HG03064 (cell line): Measurements from ENCODE around the gene ENGASE.

Experiments used
- ATAC-seq: cut with Tn5 transposase; IDR thresholded peaks from one replicate; pipeline ENCODE4 v1.9.1; 2021; ENCODE audit warnings: low read depth; ENCODE audit not compliant: unreplicated experiment

Gene ENGASE

GRCh38 chr17:79111097-79111496 lies 36.5 kb downstream of the ENGASE start:
- no peak for ATAC-seq

DNA sequence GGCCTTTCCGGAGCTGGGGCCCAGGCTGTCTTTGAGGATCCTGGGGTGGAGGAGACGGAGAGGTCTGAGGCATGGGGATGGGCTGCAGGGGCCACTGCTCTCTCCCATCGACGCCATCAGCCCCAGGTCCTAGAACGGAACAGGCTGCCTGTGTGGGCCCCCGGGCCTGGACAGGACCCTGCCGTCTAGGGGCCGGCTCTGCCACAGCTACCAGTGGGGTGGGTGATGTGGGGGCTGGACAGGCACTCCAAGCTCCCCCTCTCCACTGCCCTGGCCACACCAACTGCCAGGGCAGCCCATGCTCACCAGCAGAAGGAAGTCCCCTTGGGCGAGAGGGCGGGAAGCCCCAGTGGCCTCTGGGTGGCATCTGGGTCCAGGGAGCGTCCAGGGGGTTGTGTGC lies 37.8 kb downstream of the ENGASE start:
- ATAC-seq = no peak

DNA sequence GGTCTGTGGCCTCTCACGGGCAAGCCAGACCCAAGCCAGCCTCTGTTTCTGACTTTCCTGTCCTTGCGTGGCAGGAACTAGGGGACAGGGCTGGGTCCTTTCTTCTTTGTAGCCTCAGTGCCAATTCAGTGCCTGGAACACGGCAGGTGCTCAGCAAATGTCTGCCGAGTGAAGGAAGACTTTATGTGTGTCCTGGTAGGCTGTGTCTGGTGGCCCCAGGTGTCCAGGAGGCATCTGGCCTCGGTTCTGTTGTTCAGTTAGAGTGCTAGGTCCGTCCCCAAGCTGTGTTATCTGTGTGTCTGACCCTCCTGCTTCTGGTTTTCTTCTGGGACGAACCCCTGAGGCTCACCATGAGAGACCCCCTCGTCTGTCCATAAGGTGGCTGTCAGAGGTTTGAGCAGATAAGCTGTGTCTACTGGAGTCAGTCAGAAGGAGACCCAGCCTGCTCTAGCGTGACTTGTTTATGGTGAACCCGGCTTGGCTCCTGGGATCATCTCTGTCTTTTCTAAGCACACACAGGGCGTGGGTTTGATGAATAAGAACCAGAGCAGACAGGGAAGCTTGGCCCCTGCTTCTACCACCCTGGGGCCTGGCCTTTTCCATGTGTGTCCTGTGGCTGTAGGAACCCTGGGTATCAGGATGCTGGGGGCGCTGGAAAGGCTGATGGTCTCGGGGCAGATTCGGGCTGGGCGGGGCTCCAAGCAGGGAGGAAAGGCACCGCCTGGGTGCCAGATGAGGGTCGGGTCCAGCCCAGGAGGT lies 39.3 kb downstream of the ENGASE start:
- no peak for ATAC-seq

DNA sequence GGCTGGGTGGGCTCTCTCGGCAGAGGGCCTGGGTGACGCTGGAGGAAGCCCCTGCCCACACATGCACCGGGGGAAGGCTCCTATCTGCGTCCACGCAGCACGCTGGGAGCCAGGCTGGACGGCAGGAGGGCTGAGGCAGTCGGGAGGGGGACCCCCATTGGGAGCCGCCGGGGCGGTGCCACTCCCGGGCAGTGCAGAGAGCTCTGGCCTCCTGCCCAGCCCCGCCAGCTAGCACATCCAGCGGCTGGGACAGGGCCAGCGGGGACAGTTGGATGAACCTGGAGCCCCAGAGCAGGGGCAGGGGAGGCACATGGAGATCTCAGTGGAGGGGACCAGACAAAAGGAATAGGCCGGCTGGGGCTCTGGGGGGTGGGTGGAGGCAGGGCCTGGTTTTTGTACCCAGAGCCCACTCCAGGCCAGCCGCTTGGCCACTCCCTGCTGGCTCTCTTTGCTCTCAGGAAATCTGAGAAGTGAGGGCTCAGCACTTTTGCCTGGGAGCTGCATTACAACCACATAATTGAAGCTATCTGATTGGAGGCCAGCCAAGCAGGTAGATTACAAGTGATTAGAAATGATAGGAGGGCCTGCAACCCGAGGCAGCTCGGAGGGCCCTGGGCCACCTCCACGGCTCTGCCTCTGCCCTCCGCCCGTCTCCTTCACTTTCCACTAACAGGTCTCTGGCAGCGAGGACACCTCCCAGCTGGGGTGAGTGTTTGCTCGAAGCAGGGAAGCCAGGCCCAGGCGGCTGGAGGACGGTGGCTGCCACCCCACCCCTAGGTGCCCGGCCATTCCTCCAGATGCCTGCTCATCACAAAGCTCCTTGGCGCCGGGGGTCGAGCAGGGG lies 40.1 kb downstream of the ENGASE start:
- no peak for ATAC-seq

- ATAC-seq = no peak
Measured at GRCh38 chr17:79115487-79115886, 40.9 kb downstream of the ENGASE start.

GRCh38 chr17:79116575-79117368 lies 42.1 kb downstream of the ENGASE start:
- ATAC-seq = no peak

DNA sequence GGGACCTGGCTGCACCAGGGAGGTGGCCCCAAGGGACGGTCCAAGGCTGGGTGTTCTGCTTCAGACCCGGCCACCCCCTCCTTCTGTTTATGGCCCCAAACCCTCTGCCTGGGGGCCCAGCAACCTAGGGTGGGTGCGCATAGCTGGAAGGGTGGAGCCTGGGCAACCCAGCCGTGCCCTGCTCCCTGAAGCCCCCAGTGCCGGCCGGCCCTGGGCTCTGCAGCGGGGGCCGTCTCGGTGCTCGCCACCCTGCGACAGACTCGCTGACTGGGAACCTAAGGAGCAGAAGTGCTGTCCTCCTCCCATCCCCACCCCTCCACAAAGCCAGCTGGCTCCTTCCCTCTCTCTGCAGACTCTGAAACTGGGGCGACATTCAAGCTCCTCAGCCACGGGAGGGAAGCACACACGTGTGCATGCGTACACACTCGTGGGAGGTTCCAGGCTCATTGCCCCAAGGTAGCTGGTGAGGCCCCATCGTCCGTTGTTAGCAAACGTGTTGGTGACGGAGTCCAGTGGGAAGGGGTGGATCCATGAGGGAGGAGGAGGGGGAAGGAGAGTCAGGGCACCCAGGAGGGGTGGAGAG lies 43.4 kb downstream of the ENGASE start:
- ATAC-seq = no peak

- no peak for ATAC-seq
Measured at GRCh38 chr17:79118924-79119323, 44.3 kb downstream of the ENGASE start.

DNA sequence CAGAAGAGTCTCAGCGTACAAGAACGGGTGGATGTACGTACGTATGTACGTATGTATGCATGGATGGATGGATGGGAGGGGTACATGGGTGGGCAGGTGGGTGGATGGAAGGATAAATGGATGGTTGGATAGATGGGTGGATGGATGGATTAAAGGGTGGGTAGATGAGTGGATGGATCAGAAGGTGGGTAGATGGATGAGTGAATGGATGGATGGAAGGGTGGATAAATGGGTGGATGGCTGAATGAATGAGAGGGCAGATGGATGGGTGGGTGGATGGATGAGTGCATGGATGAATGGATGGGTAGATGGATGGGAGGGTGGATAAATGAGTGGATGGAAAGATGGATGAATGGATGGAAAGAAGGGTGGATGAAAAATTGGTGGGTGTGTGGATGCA lies 45.6 kb downstream of the ENGASE start:
- ATAC-seq = no peak

GRCh38 chr17:79123988-79124387 lies 49.4 kb downstream of the ENGASE start:
- ATAC-seq = no peak

DNA sequence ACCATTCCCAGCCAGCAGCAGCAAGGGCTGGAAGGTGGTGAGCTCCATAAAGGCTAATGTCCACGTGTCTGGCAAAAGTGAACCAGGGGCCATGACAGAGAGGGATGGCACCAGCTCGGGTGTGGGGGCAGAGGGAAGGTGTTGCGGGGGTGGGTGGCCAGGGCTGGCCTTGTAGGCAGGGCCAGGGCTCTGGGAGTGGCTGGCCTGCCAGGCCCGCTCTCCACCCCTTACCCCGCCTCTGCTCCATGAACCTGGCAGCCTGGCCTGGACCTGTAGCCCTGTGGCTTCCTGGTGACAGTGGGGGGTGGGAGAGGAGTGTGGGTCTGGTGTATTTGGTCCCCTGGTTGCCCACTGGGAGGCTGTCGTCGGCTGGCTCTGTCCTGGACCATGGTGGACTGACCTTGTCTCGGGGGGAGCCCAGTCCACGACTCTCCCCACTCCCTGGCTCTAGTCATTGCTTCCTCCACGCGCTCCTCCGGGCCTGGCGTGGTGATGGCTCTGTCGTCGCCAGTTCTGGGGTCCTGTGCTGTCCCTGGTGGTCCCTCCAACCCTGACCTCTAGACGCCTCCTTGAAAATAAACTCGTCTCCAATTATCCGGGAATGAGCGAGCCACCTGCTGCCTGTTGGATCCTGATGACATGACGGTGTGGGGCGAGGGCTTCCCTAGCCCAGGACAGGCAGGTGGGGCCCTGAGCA lies 50.0 kb downstream of the ENGASE start:
- ATAC-seq = no peak

DNA sequence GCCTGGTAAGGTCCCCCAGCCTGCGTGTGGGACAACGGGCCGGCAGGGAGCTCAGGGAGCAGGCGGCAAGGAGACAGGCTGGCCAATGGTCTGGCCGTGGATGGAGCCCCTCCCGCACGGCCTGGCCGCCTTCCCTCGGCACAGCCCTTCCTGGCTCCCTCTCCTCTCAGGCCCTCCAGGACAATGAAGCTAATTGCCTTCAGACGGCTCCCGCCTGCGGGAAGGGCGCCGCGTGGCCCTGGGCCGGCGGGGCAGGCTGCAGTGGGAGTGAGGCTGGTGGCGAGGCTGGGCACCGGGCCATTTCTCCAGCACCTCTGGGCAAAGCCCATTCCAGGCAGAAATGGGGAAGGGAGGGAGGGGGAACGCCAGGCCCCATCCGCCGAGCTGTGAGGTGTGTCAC lies 50.9 kb downstream of the ENGASE start:
- ATAC-seq = no peak

DNA sequence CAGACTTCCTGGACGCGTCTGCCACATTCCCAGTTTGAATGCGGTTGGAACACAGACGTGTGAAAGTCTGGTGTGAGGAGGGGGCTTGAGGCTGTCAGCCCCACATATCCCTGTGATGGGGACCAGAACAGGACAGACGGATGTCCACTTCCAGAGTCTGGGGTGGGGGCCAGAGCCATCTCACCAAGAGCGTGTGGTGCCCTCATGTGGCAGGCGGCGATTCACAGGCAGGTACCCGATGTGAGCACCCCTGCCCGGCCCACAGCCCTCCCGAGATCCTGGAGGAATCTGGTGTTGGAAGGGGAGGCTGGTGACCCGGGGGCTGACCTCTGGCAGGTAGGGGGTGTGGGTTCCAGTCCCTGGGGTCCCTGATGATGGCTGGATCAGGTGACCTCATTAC lies 51.5 kb downstream of the ENGASE start:
- no peak for ATAC-seq

DNA sequence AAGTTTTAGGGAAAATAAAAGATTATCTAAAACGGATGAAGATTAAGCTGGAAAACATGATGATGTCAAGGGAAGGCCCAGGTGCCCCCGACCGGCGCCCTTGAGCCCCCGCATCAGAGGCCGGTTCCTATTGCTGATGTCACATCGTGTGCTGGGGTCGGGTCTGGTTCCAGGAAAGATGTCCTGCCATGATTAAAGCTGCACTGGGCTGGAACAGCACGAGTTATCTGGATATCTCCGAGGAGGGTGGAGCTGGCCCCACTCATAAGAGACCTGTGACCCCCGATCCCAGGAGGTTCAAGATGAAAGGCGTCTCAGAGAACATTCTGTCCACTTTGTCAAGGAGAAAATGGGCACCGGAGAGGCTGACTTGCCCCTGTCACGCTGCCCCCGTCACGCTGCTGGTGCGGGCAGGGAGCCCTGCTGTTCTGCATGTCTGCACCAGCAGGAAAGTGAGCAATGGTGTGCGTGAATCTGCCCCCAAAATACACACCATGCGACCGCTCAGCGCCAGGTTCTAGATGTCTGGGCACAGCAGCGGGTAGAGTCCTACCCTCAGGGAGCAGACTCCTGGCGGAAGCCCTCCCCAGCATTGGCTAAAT lies 53.0 kb downstream of the ENGASE start:
- no peak for ATAC-seq

GRCh38 chr17:79129523-79129922 lies 54.9 kb downstream of the ENGASE start:
- ATAC-seq = no peak

DNA sequence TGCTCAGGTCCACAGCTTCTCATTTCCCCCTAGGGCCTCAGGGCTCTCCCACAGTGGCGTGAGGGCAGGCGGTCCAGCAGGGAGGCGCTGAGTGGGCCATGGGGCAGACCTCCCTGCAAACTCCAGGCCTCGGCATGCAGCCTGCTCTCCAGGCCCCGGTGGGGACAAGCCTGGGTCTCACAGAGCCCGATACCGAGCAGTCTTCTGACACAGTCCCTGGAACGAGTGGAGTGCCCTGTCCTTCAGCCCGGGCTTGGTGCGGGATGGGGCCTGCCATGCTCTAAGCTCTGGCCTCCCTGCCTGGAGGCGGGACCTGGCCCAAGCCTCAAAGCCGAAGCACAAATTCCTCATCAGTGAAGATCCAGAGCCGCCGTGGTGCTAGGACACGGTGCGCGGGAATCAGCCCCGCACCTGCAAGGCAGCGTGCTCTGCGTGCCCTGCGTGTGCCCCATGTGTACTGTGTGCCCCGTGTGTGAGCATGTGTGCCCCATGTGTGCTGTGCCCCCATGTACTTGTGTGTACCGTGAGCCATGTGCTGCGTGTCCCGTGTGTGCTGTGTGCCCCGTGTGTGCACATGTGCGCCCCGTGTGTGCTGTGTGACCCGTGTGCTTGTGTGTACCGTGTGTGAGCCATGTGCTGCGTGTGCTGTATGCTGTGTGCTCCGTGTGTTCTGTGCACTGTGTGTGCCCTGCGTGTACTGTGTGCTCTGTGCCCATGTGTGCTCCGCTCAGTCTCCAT lies 56.1 kb downstream of the ENGASE start:
- no peak for ATAC-seq

- no peak for ATAC-seq
Measured at GRCh38 chr17:79131274-79131635, 56.6 kb downstream of the ENGASE start.

DNA sequence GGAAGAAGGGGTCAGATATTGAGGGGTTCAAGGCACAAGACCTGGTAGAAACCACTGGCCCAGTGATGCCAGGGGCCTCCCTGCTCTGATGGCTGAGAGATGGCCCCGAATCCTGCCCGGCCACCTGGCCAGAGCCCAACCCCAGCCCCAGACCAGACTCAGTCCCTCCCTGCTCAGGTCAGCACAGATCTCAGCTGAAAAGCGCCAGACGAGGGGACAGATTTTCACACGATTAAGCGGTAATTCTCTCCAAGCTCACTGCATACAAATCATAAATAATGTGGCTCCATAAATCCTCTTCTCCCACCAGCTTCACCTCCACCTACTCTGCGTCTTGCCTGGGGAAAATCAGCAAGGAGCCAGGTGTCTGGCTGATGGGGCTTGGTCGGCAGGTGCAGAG lies 57.1 kb downstream of the ENGASE start:
- no peak for ATAC-seq
